Measurements from ENCODE around the gene KRTAP10-3.

KRTAP10-3 gene

DNA sequence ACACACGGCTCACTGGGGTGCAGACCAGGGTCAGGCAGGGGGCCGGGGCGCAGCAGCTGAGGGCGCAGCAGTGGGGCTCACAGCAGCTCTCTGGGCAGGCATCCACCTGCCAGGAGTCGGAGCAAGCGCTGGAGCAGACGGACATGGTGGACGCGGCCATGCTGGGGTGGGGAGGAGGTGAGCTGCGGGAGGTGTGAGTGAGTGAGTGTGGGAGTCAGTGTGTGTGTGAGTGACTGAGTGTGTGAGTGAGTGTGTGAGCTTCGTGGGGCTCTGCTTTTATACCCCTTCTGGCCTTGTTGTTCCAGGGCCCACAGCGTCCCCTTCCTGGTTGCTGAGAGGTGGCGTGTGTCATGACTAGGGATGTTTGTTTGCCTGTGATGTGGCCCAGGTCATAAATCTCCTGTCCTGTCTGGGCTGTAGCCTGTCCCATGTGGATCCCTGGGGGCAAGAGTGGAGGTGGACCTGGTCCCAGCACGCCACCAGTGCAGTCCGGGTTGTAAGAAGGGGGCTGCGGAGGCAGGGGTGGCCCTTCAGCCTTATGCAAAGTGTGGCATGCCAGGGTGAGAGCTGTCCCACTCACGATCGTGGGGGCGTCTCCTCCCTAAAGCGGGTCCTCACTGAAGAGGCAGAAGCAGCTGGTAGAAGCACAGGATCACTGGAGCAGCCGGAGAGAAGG, 18.5 kb downstream of the KRTAP10-3 start, which contains the start of gene KRTAP10-1:
Gene KRTAP10-1 (minus strand): TSS at position 205 of the 676 bp plus-strand sequence. CDS start 45 bp downstream, at position 160.
- DNase-seq (ENCODE audit: insufficient read length, low spot score) (no peak), FAIRE-seq (no peak)
- no peak for TF ChIP-seq POLR2A (IDR thresholded peaks at IDR 0.05; ENCODE audit: low read depth, low read length)
- TF ChIP-seq POU2F2 (IDR thresholded peaks at IDR 0.05; ENCODE audit: low read depth, low read length), result no peak
- TF ChIP-seq POLR2AphosphoS5 (IDR thresholded peaks at IDR 0.05; ENCODE audit: low read depth, low read length), result no peak
- no peak for TF ChIP-seq SPI1 (IDR thresholded peaks at IDR 0.05; ENCODE audit: low read depth, low read length)
- TF ChIP-seq PAX5 (IDR thresholded peaks at IDR 0.05; ENCODE audit: insufficient read depth, low read length, severe bottlenecking), result no peak
- no peak for TF ChIP-seq TAF1 (IDR thresholded peaks at IDR 0.05; ENCODE audit: low read depth, low read length)

DNA sequence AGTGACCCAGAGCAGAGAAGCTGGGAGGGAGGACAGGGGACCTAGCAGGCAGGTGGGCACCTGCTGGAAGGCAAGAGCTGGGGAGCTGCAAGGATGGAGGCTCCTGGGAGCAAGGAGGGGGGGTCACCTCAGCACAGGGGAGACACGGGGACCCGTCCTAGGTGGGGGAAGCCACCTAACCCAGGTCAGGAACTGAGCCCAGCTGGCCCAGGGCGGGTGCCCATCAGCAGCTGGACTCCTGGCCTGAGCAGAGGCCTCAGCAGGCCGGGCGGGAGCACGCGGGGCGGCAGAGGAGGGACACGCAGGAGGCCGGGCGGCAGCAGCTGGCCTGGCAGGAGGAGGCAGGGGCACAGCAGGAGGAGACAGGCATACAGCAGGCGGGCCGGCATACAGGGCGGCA, 19.5 kb downstream of the KRTAP10-3 start:
- FAIRE-seq (no peak), DNase-seq (ENCODE audit: insufficient read length, low spot score) (no peak)
- TF ChIP-seq POU2F2 (IDR thresholded peaks at IDR 0.05; ENCODE audit: low read depth, low read length) (no peak), SPI1 (IDR thresholded peaks at IDR 0.05; ENCODE audit: low read depth, low read length) (no peak), PAX5 (IDR thresholded peaks at IDR 0.05; ENCODE audit: insufficient read depth, low read length, severe bottlenecking) (no peak), POLR2AphosphoS5 (IDR thresholded peaks at IDR 0.05; ENCODE audit: low read depth, low read length) (no peak), TAF1 (IDR thresholded peaks at IDR 0.05; ENCODE audit: low read depth, low read length) (no peak), POLR2A (IDR thresholded peaks at IDR 0.05; ENCODE audit: low read depth, low read length) (no peak)

DNA sequence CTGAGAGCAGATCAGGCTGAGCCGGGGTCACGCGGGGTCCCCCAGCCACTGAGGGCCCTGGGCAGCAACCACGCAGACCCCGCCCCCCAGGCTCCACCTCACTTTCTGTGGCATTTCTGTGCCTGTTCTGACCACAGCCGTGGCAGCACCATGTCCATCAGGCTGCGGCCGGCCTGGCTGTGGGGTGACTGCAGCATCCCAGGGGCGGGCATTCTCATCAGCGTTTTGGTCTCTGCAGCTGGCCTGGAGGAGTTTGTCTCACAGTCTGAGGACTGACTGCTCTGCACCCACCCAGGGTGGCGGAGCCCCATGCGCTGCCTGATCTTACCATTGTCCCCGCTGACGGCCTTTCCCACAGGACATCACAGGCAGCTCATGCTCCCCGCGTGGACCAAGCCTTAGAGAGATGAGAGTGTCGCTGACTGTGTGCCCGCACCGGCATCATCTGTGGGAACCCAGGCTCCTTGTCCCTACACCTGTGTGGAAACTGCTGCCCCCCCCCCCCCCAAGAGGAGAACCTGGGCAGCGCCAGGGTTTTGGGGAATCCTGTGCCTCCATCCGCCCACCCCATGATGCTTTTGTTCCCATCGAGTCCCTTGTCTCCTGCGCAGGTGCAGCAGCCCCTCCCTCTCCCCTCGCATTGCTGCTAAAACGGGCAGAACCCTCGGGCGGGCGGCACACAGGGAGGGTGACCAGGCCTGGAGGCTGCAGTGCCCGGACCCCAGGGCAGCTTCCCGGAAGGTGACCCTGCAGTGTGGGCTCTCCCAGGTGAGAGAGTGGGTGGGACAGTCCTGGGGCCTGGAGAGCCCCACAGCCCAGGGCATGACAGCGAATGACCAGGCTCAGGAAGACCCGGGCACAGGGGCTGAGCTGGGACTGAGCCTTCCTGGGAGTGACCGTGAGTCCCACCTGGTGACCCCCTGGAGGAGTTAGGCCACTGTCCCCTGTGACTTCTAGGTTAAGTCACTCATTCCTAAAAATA, 20.4 kb downstream of the KRTAP10-3 start:
- DNase-seq (ENCODE audit: insufficient read length, low spot score) (no peak), FAIRE-seq (no peak)
- TF ChIP-seq POU2F2 (IDR thresholded peaks at IDR 0.05; ENCODE audit: low read depth, low read length) (no peak), POLR2AphosphoS5 (IDR thresholded peaks at IDR 0.05; ENCODE audit: low read depth, low read length) (no peak), POLR2A (IDR thresholded peaks at IDR 0.05; ENCODE audit: low read depth, low read length) (no peak), SPI1 (IDR thresholded peaks at IDR 0.05; ENCODE audit: low read depth, low read length) (no peak), TAF1 (IDR thresholded peaks at IDR 0.05; ENCODE audit: low read depth, low read length) (no peak), PAX5 (IDR thresholded peaks at IDR 0.05; ENCODE audit: insufficient read depth, low read length, severe bottlenecking) (no peak)

DNA sequence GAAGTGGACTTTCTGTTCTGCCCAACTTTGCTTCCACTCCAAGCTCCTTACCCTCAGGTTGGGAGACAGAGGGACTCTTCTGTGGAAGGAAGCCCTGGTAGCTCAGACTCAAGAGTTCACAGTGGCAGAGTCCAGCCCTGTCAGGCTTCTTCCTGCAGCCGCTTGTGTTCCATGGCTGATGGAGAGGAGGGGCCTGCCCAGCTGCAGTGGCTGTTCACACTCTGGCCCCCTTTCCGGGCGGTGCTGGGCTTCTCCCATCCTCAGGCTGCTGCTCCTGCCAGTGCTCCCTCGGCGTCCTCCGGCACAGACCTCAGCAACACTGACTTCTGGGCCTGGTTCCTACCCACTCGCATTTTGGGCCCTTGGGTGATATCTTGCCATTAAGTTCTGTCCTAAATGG, 22.6 kb downstream of the KRTAP10-3 start:
- TF ChIP-seq PAX5 (IDR thresholded peaks at IDR 0.05; ENCODE audit: insufficient read depth, low read length, severe bottlenecking), result no peak
- no peak for TF ChIP-seq SPI1 (IDR thresholded peaks at IDR 0.05; ENCODE audit: low read depth, low read length)
- TF ChIP-seq TAF1 (IDR thresholded peaks at IDR 0.05; ENCODE audit: low read depth, low read length), result no peak
- TF ChIP-seq POLR2A (IDR thresholded peaks at IDR 0.05; ENCODE audit: low read depth, low read length), result no peak
- no peak for TF ChIP-seq POU2F2 (IDR thresholded peaks at IDR 0.05; ENCODE audit: low read depth, low read length)
- no peak for TF ChIP-seq POLR2AphosphoS5 (IDR thresholded peaks at IDR 0.05; ENCODE audit: low read depth, low read length)
- DNase-seq (ENCODE audit: insufficient read length, low spot score), result no peak
- no peak for FAIRE-seq

DNA sequence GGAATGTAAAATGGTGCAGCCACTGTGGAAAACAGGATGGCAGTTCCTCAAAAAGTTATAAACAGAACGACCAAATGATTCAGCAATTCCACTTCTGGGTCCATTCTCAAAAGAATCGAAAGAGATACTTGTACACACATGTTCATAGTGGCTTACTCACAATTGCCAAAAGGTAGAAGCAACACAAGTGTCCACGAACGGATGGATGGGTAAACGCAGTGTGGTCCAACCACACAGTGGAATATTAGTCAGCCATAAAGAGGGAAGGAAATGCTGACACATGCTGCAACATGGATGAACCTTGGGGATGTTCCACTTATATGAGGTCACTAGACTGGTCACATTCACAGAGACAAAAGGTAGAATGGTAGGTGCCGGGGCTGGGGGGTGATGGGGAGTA, 23.9 kb downstream of the KRTAP10-3 start:
- DNase-seq (ENCODE audit: insufficient read length, low spot score), result no peak
- no peak for FAIRE-seq
- TF ChIP-seq POLR2AphosphoS5 (IDR thresholded peaks at IDR 0.05; ENCODE audit: low read depth, low read length) (no peak), TAF1 (IDR thresholded peaks at IDR 0.05; ENCODE audit: low read depth, low read length) (no peak), SPI1 (IDR thresholded peaks at IDR 0.05; ENCODE audit: low read depth, low read length) (no peak), PAX5 (IDR thresholded peaks at IDR 0.05; ENCODE audit: insufficient read depth, low read length, severe bottlenecking) (no peak), POLR2A (IDR thresholded peaks at IDR 0.05; ENCODE audit: low read depth, low read length) (no peak), POU2F2 (IDR thresholded peaks at IDR 0.05; ENCODE audit: low read depth, low read length) (no peak)

DNA sequence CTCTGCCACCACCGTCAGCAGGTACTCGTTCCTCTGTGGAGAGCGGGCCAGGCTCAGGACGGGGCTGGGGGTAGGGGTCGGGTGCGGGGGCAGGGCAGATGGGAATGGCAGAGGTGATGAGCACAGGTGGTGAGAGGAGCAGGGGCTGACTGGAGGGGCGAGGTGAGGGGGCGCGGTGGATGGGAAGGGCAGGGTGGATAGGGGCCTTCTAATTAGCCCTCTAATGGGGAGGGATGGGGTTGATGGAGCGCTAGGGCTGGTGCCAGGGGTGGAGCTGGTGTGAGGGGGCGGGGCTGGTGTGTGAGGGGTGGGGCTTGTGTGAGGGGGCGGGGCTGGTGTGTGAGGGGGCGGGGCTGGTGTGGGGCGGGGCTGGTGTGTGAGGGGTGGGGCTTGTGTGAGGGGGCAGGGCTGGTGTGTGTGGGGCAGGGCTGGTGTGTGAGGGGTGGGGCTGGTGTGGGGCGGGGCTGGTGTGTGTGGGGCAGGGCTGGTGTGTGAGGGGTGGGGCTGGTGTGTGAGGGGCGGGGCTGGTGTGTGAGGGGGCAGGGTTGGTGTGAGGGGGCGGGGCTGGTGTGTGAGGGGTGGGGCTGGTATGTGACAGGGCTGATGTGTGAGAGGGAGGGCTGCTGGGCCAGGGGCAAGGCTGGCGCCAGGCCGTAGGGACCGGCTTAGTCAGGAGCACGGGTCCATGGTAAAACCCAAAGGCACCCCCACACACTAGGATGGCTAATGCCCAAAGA, 24.5 kb downstream of the KRTAP10-3 start:
- TF ChIP-seq POLR2A (IDR thresholded peaks at IDR 0.05; ENCODE audit: low read depth, low read length), result no peak
- TF ChIP-seq PAX5 (IDR thresholded peaks at IDR 0.05; ENCODE audit: insufficient read depth, low read length, severe bottlenecking), result no peak
- no peak for TF ChIP-seq POLR2AphosphoS5 (IDR thresholded peaks at IDR 0.05; ENCODE audit: low read depth, low read length)
- no peak for TF ChIP-seq TAF1 (IDR thresholded peaks at IDR 0.05; ENCODE audit: low read depth, low read length)
- TF ChIP-seq SPI1 (IDR thresholded peaks at IDR 0.05; ENCODE audit: low read depth, low read length), result no peak
- no peak for TF ChIP-seq POU2F2 (IDR thresholded peaks at IDR 0.05; ENCODE audit: low read depth, low read length)
- DNase-seq (ENCODE audit: insufficient read length, low spot score), result no peak
- FAIRE-seq, result no peak

DNA sequence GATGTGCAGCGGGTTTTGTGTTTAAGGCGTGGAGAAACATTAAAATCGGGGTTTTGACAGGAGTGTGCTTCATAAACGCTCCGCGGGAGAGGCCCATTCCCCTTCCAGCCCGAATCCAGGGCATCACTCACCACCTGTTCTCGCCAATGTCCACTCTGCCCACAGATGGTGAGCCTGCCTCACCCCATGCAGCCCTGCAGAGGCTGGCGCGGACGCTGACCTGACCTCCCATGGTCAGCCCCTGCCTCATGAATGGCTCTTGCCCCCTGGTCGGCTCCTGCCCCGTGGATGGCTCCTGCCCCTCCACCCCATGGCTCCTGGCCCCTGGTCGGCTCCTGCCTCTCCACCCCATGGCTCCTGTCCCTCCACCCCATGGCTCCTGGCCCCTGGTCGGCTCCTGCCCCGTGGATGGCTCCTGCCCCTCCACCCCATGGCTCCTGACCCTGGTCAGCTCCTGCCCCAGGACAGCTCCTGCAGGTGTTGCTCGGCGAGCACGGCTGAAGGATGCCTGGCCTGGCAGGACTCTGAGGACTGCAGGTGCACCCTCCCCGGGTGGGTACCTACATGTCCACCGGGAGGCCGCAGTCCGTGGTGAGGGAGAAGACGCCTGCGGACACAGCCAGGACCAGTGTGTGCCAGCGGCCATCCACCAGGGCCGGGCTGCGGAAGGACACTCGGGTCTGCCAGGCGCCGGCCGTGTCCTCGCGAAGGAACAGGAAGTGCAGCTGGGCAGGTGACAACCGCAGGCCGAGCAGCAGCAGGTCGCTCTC, 25.3 kb downstream of the KRTAP10-3 start:
- DNase-seq (ENCODE audit: insufficient read length, low spot score), result no peak
- FAIRE-seq, result no peak
- TF ChIP-seq POU2F2 (IDR thresholded peaks at IDR 0.05; ENCODE audit: low read depth, low read length), result no peak
- TF ChIP-seq PAX5 (IDR thresholded peaks at IDR 0.05; ENCODE audit: insufficient read depth, low read length, severe bottlenecking), result no peak
- TF ChIP-seq POLR2AphosphoS5 (IDR thresholded peaks at IDR 0.05; ENCODE audit: low read depth, low read length), result no peak
- no peak for TF ChIP-seq POLR2A (IDR thresholded peaks at IDR 0.05; ENCODE audit: low read depth, low read length)
- TF ChIP-seq TAF1 (IDR thresholded peaks at IDR 0.05; ENCODE audit: low read depth, low read length), result no peak
- no peak for TF ChIP-seq SPI1 (IDR thresholded peaks at IDR 0.05; ENCODE audit: low read depth, low read length)

DNA sequence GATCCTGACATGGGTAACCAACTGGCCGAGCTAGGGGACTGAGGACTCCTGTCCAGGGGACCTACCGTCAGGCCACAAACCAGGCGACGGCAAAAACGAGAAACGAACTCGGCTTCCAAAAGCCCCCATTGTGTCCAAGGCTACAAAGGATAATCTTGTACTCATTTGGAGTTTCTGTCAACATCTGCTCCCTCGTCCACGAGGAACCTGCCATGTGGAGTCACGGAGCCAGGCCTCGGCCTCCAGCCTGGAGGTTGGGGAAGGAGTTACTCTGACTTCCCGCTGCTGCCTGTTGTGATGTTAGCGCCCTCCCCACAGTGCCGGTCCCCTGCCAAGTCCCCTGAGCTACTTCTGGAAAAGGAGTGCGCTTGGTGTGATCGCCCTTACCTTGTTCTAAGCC, 25.9 kb downstream of the KRTAP10-3 start:
- FAIRE-seq (no peak), DNase-seq (ENCODE audit: insufficient read length, low spot score) (no peak)
- TF ChIP-seq POLR2A (IDR thresholded peaks at IDR 0.05; ENCODE audit: low read depth, low read length), result no peak
- no peak for TF ChIP-seq SPI1 (IDR thresholded peaks at IDR 0.05; ENCODE audit: low read depth, low read length)
- no peak for TF ChIP-seq POLR2AphosphoS5 (IDR thresholded peaks at IDR 0.05; ENCODE audit: low read depth, low read length)
- no peak for TF ChIP-seq POU2F2 (IDR thresholded peaks at IDR 0.05; ENCODE audit: low read depth, low read length)
- TF ChIP-seq PAX5 (IDR thresholded peaks at IDR 0.05; ENCODE audit: insufficient read depth, low read length, severe bottlenecking), result no peak
- TF ChIP-seq TAF1 (IDR thresholded peaks at IDR 0.05; ENCODE audit: low read depth, low read length), result no peak
